Choroid plexus epithelial cell (primary cell): ENCODE results near the gene LRRC75A.

Experiments used
- DNase-seq: peaks from one replicate; pipeline ENCODE4 v3.0.0-alpha.2; 2010; ENCODE audit warnings: low read depth
- H3K4me3 ChIP-seq: 2 replicates; pipeline ENCODE4 v1.5.1; 2011; ENCODE audit warnings: low read depth, mild to moderate bottlenecking, control low read depth, low read length, moderate library complexity
- CTCF ChIP-seq: conservative IDR thresholded peaks from 2 replicates; pipeline ENCODE4 v1.5.1; 2011; ENCODE audit warnings: low read depth, mild to moderate bottlenecking, control low read depth, inconsistent platforms, low read length, moderate library complexity

The LRRC75A gene

GRCh38 chr17:16495561-16495960 is 3.6 kb upstream of the LRRC75A start:
- DNase-seq: no peak
- H3K4me3 ChIP-seq: no peak overlapping the region
- no peak for TF ChIP-seq CTCF

- no peak overlapping the region for H3K4me3 ChIP-seq
- no peak for DNase-seq
- no peak for TF ChIP-seq CTCF
Observed at GRCh38 chr17:16494059-16494458, 2.1 kb upstream of the LRRC75A start.

- H3K4me3 ChIP-seq: no peak overlapping the region
- no peak for DNase-seq
- no peak for TF ChIP-seq CTCF
Observed at GRCh38 chr17:16493531-16494046, 1.6 kb upstream of the LRRC75A start.

GRCh38 chr17:16492613-16493530 is 879 bp upstream of the LRRC75A start:
- H3K4me3 ChIP-seq: peak overlapping the region; percentile 49
- no peak for TF ChIP-seq CTCF
- no peak for DNase-seq

- DNase-seq: no peak
- TF ChIP-seq CTCF: no peak
- peak overlapping the region; percentile 20 for H3K4me3 ChIP-seq
Observed at GRCh38 chr17:16491131-16491702, 776 bp downstream of the LRRC75A start.

- no peak for TF ChIP-seq CTCF
- DNase-seq: no peak
- no peak overlapping the region for H3K4me3 ChIP-seq
Observed at GRCh38 chr17:16489431-16489830, 2.6 kb downstream of the LRRC75A start.
